Kidney (tissue), 14 donors: ENCODE results near the gene ZNF670. TPM values are rescaled to one million over a fixed set of nuclear protein-coding genes. Genes with fewer than 3 reads are reported as not detected.

ENCODE experiments used
- DNase-seq, 5 donors: peaks; one replicate each; pipeline ENCODE4 v3.0.0-alpha.2; 2013 to 2020
- FAIRE-seq: peaks from 2 replicates; lab custom pipeline; 2012; peaks lifted over from hg19 to GRCh38; lab: Jason Lieb, UNC
- H3K27ac ChIP-seq, 2 donors: one replicate each; pipeline ENCODE4 v1.7.0; 2013; ENCODE audit warnings: low read depth in 2 of 2, low read length in 2 of 2, inconsistent platforms in 1 of 2
- H3K27me3 ChIP-seq: one replicate; pipeline ENCODE4 v1.7.1; 2013; ENCODE audit warnings: low read length, inconsistent platforms; ENCODE audit not compliant: control insufficient read depth, insufficient read depth
- H3K36me3 ChIP-seq, 3 donors: one replicate each; pipeline versions ENCODE4 v1.7.0 to v1.7.1; 2013; ENCODE audit warnings: low read length in 3 of 3, control low read depth in 1 of 3, inconsistent platforms in 1 of 3; ENCODE audit not compliant: insufficient read depth in 3 of 3, control insufficient read depth in 2 of 3
- H3K4me1 ChIP-seq, 3 donors: one replicate each; pipeline versions ENCODE4 v1.7.0 to v1.7.1; 2013; ENCODE audit warnings: low read length in 3 of 3, inconsistent platforms in 1 of 3, low read depth in 1 of 3; ENCODE audit not compliant: control insufficient read depth in 2 of 3, insufficient read depth in 2 of 3
- H3K4me3 ChIP-seq, 3 donors: one replicate each; pipeline versions ENCODE4 v1.7.0 to v1.8.1; 2013; ENCODE audit warnings: low read length in 3 of 3, control low read depth in 1 of 3, inconsistent platforms in 1 of 3
- H3K9ac ChIP-seq, 3 donors: one replicate each; pipeline versions ENCODE4 v1.7.0 to v1.7.1; 2013; ENCODE audit warnings: low read length in 3 of 3, control low read depth in 1 of 3, inconsistent platforms in 1 of 3
- H3K9me3 ChIP-seq, 3 donors: one replicate each; pipeline versions ENCODE4 v1.7.0 to v1.7.1; 2013; ENCODE audit warnings: low read length in 3 of 3, control low read depth in 1 of 3, inconsistent platforms in 1 of 3; ENCODE audit not compliant: control insufficient read depth in 2 of 3, insufficient read depth in 1 of 3
- CTCF ChIP-seq: IDR thresholded peaks from 3 replicates; pipeline ENCODE4 v1.5.1; 2012; ENCODE audit warnings: mild to moderate bottlenecking, moderate library complexity, borderline replicate concordance; ENCODE audit not compliant: insufficient read depth; ENCODE audit errors: extremely low read depth
- intact Hi-C: fragments of 100-400 bp; cut with DNase I; formaldehyde crosslinking; loops from one replicate; pipeline ENCODE4 v1.11.1; 2022
- polyA plus RNA-seq: library from polyadenylated mRNA; stranded (reverse); fragments of 350-450 nt; fragmentation: Illumina TruSeq; extraction: RNeasy Lipid Tissue Mini Kit (QIAGEN cat#74804); gene quantifications from one replicate; pipeline ENCODE4 v1.2.3, GENCODE V29; 2014; ENCODE audit warnings: low read depth, low replicate concordance; ENCODE audit not compliant: insufficient read depth
- total RNA-seq: library from RNA; stranded (reverse); fragmentation: NEBNext Ultra II Directional; extraction: Animal tissue kit (Norgen Biotek cat#: 25700); gene quantifications from one replicate; pipeline ENCODE4 v1.2.1, GENCODE V29; 2021
- donor health status: control.
- donor health status: control.
- donor health status: control.
- donor health status: control.
- donor health status: control.
- donor health status: DM: yes; HTN: yes; CAD: no.
- donor health status: Normal renal cell carcinoma (clear cell type).

The ZNF670 gene
- total and polyA plus RNA-seq, 2 donors from 2014 or later = 2.0 to 2.9 TPM

- Histone ChIP-seq H3K9me3 (no peaks in the 10 kb centered on the region), H3K9ac (peak overlapping the region; percentile 64 to 86 (median 68)), H3K4me1 (peaks cover 0 to 3% (median 0%) of the 10 kb centered on the region in 3 donors), H3K4me3 (peak overlapping the region; percentile 64 to 87 (median 82)), H3K36me3 (no peaks in the 10 kb centered on the region), H3K27ac (peak overlapping the region in 1 of 2 donors; percentile 58), H3K27me3 (no peaks in the 10 kb centered on the region)
- no peak for TF ChIP-seq CTCF
- intact Hi-C loops = no loop called here
- FAIRE-seq (no peak), DNase-seq (peak in 2 of 5 donors; percentile 34 to 57)
These were observed 744 bp downstream of the ZNF670 start for GRCh38 chr1:247077876-247078257.

GRCh38 chr1:247077213-247077612 is 1.4 kb downstream of the ZNF670 start:
- Histone ChIP-seq H3K27me3 (no peaks in the 10 kb centered on the region), H3K4me1 (peaks cover 0 to 3% (median 0%) of the 10 kb centered on the region in 3 donors), H3K36me3 (no peaks in the 10 kb centered on the region), H3K9ac (no peak overlapping the region), H3K4me3 (peak overlapping the region in 1 of 3 donors; percentile 82), H3K27ac (no peak overlapping the region), H3K9me3 (no peaks in the 10 kb centered on the region)
- intact Hi-C loops = no loop called here
- no peak for FAIRE-seq
- no peak for DNase-seq
- no peak for TF ChIP-seq CTCF

GRCh38 chr1:247070645-247071044 is 8.0 kb downstream of the ZNF670 start:
- Histone ChIP-seq H3K27me3 (no peaks in the 10 kb centered on the region), H3K27ac (no peak overlapping the region), H3K4me3 (no peak overlapping the region), H3K9me3 (peaks cover 0 to 5% (median 0%) of the 10 kb centered on the region in 3 donors), H3K9ac (no peak overlapping the region), H3K4me1 (no peaks in the 10 kb centered on the region), H3K36me3 (no peaks in the 10 kb centered on the region)
- TF ChIP-seq CTCF = no peak
- FAIRE-seq = no peak
- DNase-seq = no peak
- intact Hi-C loops = no loop called here

GRCh38 chr1:247064304-247064703 is 14.3 kb downstream of the ZNF670 start:
- Histone ChIP-seq H3K9ac (no peak overlapping the region), H3K36me3 (peaks cover 0 to 4% (median 0%) of the 10 kb centered on the region in 3 donors)
- FAIRE-seq = no peak

More at GRCh38 chr1:247064304-247064703, 14.3 kb downstream of the ZNF670 start:
- no peak for DNase-seq
- no peaks in the 10 kb centered on the region for H3K27me3 ChIP-seq
- peaks cover 0 to under 1% (median 0%) of the 10 kb centered on the region in 3 donors for H3K9me3 ChIP-seq
- no peak for TF ChIP-seq CTCF
- intact Hi-C loops = no loop called here
- H3K4me1 ChIP-seq = no peaks in the 10 kb centered on the region
- no peak overlapping the region for H3K4me3 ChIP-seq
- H3K27ac ChIP-seq = no peak overlapping the region
